ENCODE results near the gene MAFB. TPM values are rescaled to one million over a fixed set of nuclear protein-coding genes. Genes with fewer than 3 reads are reported as not detected.
A peak's percentile ranks its signal among the peaks of the same experiment; 100 is the strongest.

MAFB gene
- total RNA-seq, 1 donor from 2014 or later, result 19.5 TPM

GRCh38 chr20:40702504-40702903 lies 13.5 kb upstream of the MAFB start:
- DNase-seq, result no peak

- no peak for DNase-seq
Measured at GRCh38 chr20:40698744-40699143, 9.7 kb upstream of the MAFB start.

GRCh38 chr20:40698281-40698680 lies 9.2 kb upstream of the MAFB start:
- no peak for DNase-seq

GRCh38 chr20:40697541-40697940 lies 8.5 kb upstream of the MAFB start:
- no peak for DNase-seq

- no peak for DNase-seq
Measured at GRCh38 chr20:40695214-40695613, 6.2 kb upstream of the MAFB start.

GRCh38 chr20:40694246-40694645 lies 5.2 kb upstream of the MAFB start:
- DNase-seq, result no peak

- DNase-seq, result no peak
Measured at GRCh38 chr20:40692240-40693011, 3.4 kb upstream of the MAFB start.

- no peak for DNase-seq
Measured at GRCh38 chr20:40691566-40692239, 2.7 kb upstream of the MAFB start.

GRCh38 chr20:40690836-40691565 lies 2.0 kb upstream of the MAFB start:
- DNase-seq, result no peak

GRCh38 chr20:40689943-40690835 lies 1.2 kb upstream of the MAFB start:
- peak; percentile 96 for DNase-seq

GRCh38 chr20:40688129-40689099 lies 622 bp downstream of the MAFB start:
- DNase-seq, result no peak

GRCh38 chr20:40687384-40688128 lies 1.5 kb downstream of the MAFB start:
- DNase-seq, result peak; percentile 81

GRCh38 chr20:40686893-40687292 lies 2.1 kb downstream of the MAFB start:
- DNase-seq, result no peak

- no peak for DNase-seq
Measured at GRCh38 chr20:40686434-40686882, 2.6 kb downstream of the MAFB start.

GRCh38 chr20:40685349-40685748 lies 3.7 kb downstream of the MAFB start:
- DNase-seq, result no peak

GRCh38 chr20:40683894-40684268 lies 5.2 kb downstream of the MAFB start:
- no peak for DNase-seq

GRCh38 chr20:40683221-40683893 lies 5.7 kb downstream of the MAFB start:
- DNase-seq, result peak; percentile 37

GRCh38 chr20:40682104-40682981 lies 6.7 kb downstream of the MAFB start:
- no peak for DNase-seq
